ENCODE results near the gene TENT5C. TPM values are rescaled to one million over a fixed set of nuclear protein-coding genes. Genes with fewer than 3 reads are reported as not detected.
A peak's percentile ranks its signal among the peaks of the same experiment; 100 is the strongest.

The TENT5C gene
- total and polyA plus RNA-seq, 9 of the 15 experiments (the other 6 are each of a cell fraction or from before 2014, with no cell fraction given) = 1.8 to 7.7 (median 4.0) TPM

DNA sequence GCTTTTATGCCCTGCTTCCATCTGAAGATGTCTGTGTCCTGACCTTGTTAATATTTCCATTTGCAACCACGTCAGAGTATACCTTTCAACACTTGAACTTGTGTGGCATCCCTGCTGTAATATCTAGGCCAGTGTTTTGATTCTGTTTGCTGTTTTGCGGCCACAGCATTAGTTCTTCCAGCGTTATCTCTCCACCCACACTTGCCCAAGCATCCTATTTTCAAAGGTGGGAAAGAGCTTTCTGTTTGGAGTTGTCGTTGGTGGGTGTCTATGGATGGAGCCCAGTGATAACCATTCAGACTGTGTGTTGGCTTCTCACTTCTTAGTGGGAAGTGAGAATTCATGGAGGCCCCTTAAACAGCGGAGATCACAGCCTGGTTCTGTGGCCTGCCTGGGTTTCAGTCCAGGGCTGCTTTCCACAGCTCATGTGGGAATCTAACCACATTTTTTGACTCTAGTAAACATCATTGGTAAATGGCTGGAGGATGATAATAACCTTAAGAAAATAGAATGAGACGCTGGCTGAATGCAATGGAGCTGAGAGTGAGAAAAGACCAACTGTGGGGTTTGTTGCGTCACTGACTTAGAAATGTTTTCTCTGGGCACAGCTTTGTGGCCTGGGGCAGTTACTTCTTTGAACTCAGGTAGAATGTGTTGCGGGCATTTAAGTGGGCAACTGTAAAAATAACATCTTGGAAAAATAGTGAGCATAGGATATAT, 7.6 kb downstream of the TENT5C start (continued):
- TF ChIP-seq, protein P1, sequence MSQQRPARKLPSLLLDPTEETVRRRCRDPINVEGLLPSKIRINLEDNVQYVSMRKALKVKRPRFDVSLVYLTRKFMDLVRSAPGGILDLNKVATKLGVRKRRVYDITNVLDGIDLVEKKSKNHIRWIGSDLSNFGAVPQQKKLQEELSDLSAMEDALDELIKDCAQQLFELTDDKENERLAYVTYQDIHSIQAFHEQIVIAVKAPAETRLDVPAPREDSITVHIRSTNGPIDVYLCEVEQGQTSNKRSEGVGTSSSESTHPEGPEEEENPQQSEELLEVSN (IDR thresholded peaks at IDR 0.05; ENCODE audit: borderline replicate concordance in 1 of 2, extremely low read depth in 1 of 2, insufficient read depth in 1 of 2, insufficient read length in 1 of 2, low read depth in 1 of 2, low read length in 1 of 2, poor library complexity in 1 of 2, severe bottlenecking in 1 of 2) = peak in 1 of 2 experiments; percentile 25
- no peak for TF ChIP-seq MED1 (CRISPR knock-in tag; IDR thresholded peaks at IDR 0.05; ENCODE audit: borderline replicate concordance)

DNA sequence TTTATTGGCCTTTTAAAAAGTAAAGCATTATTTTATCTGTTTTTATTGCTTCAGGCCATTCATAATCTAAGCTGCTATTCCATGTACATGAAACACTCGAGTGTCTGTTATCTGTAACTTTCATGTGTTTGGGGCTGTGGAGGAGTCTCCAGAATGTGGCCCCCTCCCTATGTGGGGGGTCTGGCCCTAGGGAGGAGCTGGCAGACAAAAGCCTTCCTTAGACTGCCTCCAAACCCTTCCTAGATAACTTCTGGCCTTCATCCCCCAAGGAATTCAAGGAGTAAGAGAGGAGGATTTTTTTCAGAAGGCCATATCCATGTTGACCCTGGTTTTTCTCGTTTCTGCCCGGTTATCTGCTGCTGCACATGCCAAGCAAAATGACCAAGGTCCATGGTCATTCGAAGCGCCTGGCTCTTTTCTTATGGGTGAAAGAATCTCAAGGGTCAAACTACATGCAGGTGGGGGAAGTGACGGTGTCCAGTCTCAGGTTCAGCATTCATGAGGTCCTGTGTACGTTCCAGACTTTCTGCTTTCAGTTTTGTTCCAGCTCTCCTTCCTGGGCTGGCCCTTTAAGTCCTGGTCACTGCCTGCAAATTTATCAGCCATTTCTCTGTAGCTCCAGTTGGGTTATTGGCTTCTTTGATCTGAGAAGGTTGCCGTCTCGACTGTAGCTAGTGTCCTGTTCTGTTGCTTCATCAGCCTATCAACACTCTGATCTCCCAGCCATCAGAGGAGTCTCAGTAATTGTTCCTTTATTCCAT, 8.3 kb downstream of the TENT5C start:
- Histone ChIP-seq H2AFZ (ENCODE audit: low read depth, low read length) (peak overlapping the region; percentile 57), H3K4me1 (replicated peaks in 1 of 2; ENCODE audit: control insufficient read depth in 2 of 2, insufficient read depth in 2 of 2, low read length in 2 of 2) (peaks cover 49 to 88% of the 10 kb centered on the region in 2 experiments), H4K20me1 (replicated peaks; ENCODE audit: control insufficient read depth, insufficient read depth, low read length) (peaks cover 12% of the 10 kb centered on the region), H3K4me3 (peak overlapping the region; percentile 1; the same call in 1 of the 2 replicates), H3K27ac (ENCODE audit: extremely low read depth, low read depth, low read length) (peak overlapping the region; percentile 77), H3K36me3 (ENCODE audit: control insufficient read depth, insufficient read depth, low read length) (no peaks in the 10 kb centered on the region; the same call in 2 of the 3 replicates), H3K27me3 (ENCODE audit: control insufficient read depth in 2 of 2, insufficient read depth in 2 of 2, low read length in 2 of 2) (no peaks in the 10 kb centered on the region), H3K9ac (ENCODE audit: insufficient read depth in 1 of 2, low read depth in 2 of 2, low read length in 2 of 2) (peak overlapping the region; percentile 64 to 73; a peak in 3 of 4 replicates), H3K4me2 (ENCODE audit: insufficient read depth, low read length) (peak overlapping the region; percentile 67), H3K9me1 (ENCODE audit: control insufficient read depth, insufficient read depth, low read length) (peaks cover 3% of the 10 kb centered on the region), H3K9me3 (replicated peaks; ENCODE audit: control insufficient read depth, insufficient read depth, low read depth, low read length) (no peaks in the 10 kb centered on the region), H3K79me2 (ENCODE audit: control insufficient read depth, insufficient read depth, low read length) (peaks cover 82% of the 10 kb centered on the region)
- no TSS peak for BruUV-seq (replicated peaks)
- intact Hi-C loops (cut with micrococcal nuclease) = loop anchor here (1.0 to 5.0 kb wide), 5 partner anchors 24 to 77 kb away; no protein-coding TSS in a partner anchor
- FAIRE-seq = no peak
- 7% methylated on average over 9 of the region's 9 CpGs for WGBS (ENCODE audit: insufficient coverage, low coverage, missing lambda C conversion rate)
- peak; percentile 19 for ATAC-seq
- POLR2A ChIA-PET = interaction anchor here (0.6 to 14.3 kb wide), 12 partner anchors 8 to 171 kb away, joined by 3 to 383 read pairs (median 4); no protein-coding TSS in a partner anchor
- CTCF ChIA-PET (ENCODE audit: low intra/inter-chr PET ratio) = no interaction called here
- in situ Hi-C loops (cut with MboI) = no loop called here
- peak; percentile 64 to 80 (median 72) for DNase-seq (ENCODE audit: extremely low read depth in 1 of 4, low spot score in 3 of 4)
- TF ChIP-seq ZNF77 (CRISPR knock-in tag; IDR thresholded peaks at IDR 0.05) = no peak
- no peak for TF ChIP-seq ZNF444 (CRISPR knock-in tag; IDR thresholded peaks at IDR 0.05)
- TF ChIP-seq, protein P2, sequence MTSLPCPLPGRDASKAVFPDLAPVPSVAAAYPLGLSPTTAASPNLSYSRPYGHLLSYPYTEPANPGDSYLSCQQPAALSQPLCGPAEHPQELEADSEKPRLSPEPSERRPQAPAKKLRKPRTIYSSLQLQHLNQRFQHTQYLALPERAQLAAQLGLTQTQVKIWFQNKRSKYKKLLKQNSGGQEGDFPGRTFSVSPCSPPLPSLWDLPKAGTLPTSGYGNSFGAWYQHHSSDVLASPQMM (CRISPR knock-in tag; IDR thresholded peaks at IDR 0.05) = no peak
- TF ChIP-seq, protein P3, sequence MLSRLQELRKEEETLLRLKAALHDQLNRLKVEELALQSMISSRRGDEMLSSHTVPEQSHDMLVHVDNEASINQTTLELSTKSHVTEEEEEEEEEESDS (CRISPR knock-in tag; IDR thresholded peaks at IDR 0.05) = no peak
- peak; percentile 13; the same call in 1 of the 2 replicates for TF ChIP-seq GATAD2A (IDR thresholded peaks at IDR 0.05)
- TF ChIP-seq HNRNPUL1 (IDR thresholded peaks at IDR 0.05; ENCODE audit: low read length) = no peak
- TF ChIP-seq MAFK (IDR thresholded peaks at IDR 0.05; ENCODE audit: low read length) = no peak
- no peak for TF ChIP-seq NEUROD1 (IDR thresholded peaks at IDR 0.05; ENCODE audit: borderline replicate concordance, low read depth, low read length, partially characterized antibody)
- no peak for TF ChIP-seq NFE2 (IDR thresholded peaks at IDR 0.05; ENCODE audit: low read depth)
- TF ChIP-seq MAFF (IDR thresholded peaks at IDR 0.05; ENCODE audit: low read length) = no peak
- TF ChIP-seq, protein P4, sequence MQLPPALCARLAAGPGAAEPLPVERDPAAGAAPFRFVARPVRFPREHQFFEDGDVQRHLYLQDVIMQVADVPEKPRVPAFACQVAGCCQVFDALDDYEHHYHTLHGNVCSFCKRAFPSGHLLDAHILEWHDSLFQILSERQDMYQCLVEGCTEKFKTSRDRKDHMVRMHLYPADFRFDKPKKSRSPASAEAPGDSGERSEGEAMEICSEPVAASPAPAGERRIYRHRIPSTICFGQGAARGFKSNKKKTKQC (CRISPR knock-in tag; IDR thresholded peaks at IDR 0.05) = no peak
- no peak for TF ChIP-seq HDAC3 (IDR thresholded peaks at IDR 0.05; ENCODE audit: borderline replicate concordance, partially characterized antibody)
- no peak for TF ChIP-seq MTA3 (IDR thresholded peaks at IDR 0.05; ENCODE audit: borderline replicate concordance)

All from K562 (cell line).